ENCODE results near the gene MRPL36. TPM values are rescaled to one million over a fixed set of nuclear protein-coding genes. Genes with fewer than 3 reads are reported as not detected.

MRPL36 gene
- total RNA-seq, 1 experiment from 2014 or later, result 145 TPM

GRCh38 chr5:1785984-1786383 lies 13.7 kb downstream of the MRPL36 start:
- H3K27me3 ChIP-seq (ENCODE audit: insufficient read depth, low read depth), result peaks cover 71% of the 10 kb centered on the region
- no peak overlapping the region for H3K4me3 ChIP-seq
- peaks cover 11% of the 10 kb centered on the region for H3K4me1 ChIP-seq (replicated peaks; ENCODE audit: insufficient read depth)
- H3K79me2 ChIP-seq (ENCODE audit: low read depth), result no peaks in the 10 kb centered on the region
- ChIA-PET POLR2A (ENCODE audit: unreplicated experiment) (interaction anchor here (0.5 kb wide), 1 partner anchor 1778 kb away, joined by 4 read pairs; no protein-coding TSS in a partner anchor), CTCF (no interaction called here)
- H3K27ac ChIP-seq, result no peak overlapping the region
- no peak for DNase-seq
- no peaks in the 10 kb centered on the region for H3K9me3 ChIP-seq (ENCODE audit: insufficient read depth, low read depth)
- no peaks in the 10 kb centered on the region for H4K20me1 ChIP-seq (ENCODE audit: insufficient read depth)
- intact Hi-C loops (cut with micrococcal nuclease; ENCODE audit: unreplicated experiment), result no loop called here
- H3K36me3 ChIP-seq (ENCODE audit: low read depth), result no peaks in the 10 kb centered on the region
- TF ChIP-seq CTCF (conservative IDR thresholded peaks at IDR 0.05), result no peak
- H2AFZ ChIP-seq, result no peak overlapping the region
- H3K9me2 ChIP-seq (ENCODE audit: insufficient read depth), result no peaks in the 10 kb centered on the region
- BruUV-seq (replicated peaks), result no TSS peak
- H3F3A ChIP-seq (ENCODE audit: insufficient read depth, low read depth), result peaks cover 15% of the 10 kb centered on the region; the same call in 1 of the 2 replicates
- no peak overlapping the region for H3K4me2 ChIP-seq

- H3K9me3 ChIP-seq (ENCODE audit: insufficient read depth, low read depth), result no peaks in the 10 kb centered on the region
- peaks cover 80% of the 10 kb centered on the region for H3K27me3 ChIP-seq (ENCODE audit: insufficient read depth, low read depth)
- no peak overlapping the region for H3K4me2 ChIP-seq
- no TSS peak for BruUV-seq (replicated peaks)
- peaks cover 8% of the 10 kb centered on the region; the same call in 1 of the 2 replicates for H3F3A ChIP-seq (ENCODE audit: insufficient read depth, low read depth)
- ChIA-PET CTCF (interaction anchor here (0.6 kb wide), 1 partner anchor 99 kb away, joined by 8 read pairs; no protein-coding TSS in a partner anchor), POLR2A (ENCODE audit: unreplicated experiment) (no interaction called here)
- H3K4me3 ChIP-seq, result no peak overlapping the region
- H3K4me1 ChIP-seq (replicated peaks; ENCODE audit: insufficient read depth), result peaks cover 7% of the 10 kb centered on the region
- intact Hi-C loops (cut with micrococcal nuclease; ENCODE audit: unreplicated experiment), result no loop called here
- no peaks in the 10 kb centered on the region for H3K9me2 ChIP-seq (ENCODE audit: insufficient read depth)
- no peaks in the 10 kb centered on the region for H4K20me1 ChIP-seq (ENCODE audit: insufficient read depth)
- H3K36me3 ChIP-seq (ENCODE audit: low read depth), result no peaks in the 10 kb centered on the region
- no peak overlapping the region for H2AFZ ChIP-seq
- no peak for TF ChIP-seq CTCF (conservative IDR thresholded peaks at IDR 0.05)
- TF ChIP-seq EZH2 (IDR thresholded peaks at IDR 0.05; ENCODE audit: low read depth), result no peak
- no peak overlapping the region for H3K27ac ChIP-seq
- DNase-seq, result no peak
- no peaks in the 10 kb centered on the region for H3K79me2 ChIP-seq (ENCODE audit: low read depth)
These were observed 14.6 kb downstream of the MRPL36 start for GRCh38 chr5:1785062-1785461.

DNA sequence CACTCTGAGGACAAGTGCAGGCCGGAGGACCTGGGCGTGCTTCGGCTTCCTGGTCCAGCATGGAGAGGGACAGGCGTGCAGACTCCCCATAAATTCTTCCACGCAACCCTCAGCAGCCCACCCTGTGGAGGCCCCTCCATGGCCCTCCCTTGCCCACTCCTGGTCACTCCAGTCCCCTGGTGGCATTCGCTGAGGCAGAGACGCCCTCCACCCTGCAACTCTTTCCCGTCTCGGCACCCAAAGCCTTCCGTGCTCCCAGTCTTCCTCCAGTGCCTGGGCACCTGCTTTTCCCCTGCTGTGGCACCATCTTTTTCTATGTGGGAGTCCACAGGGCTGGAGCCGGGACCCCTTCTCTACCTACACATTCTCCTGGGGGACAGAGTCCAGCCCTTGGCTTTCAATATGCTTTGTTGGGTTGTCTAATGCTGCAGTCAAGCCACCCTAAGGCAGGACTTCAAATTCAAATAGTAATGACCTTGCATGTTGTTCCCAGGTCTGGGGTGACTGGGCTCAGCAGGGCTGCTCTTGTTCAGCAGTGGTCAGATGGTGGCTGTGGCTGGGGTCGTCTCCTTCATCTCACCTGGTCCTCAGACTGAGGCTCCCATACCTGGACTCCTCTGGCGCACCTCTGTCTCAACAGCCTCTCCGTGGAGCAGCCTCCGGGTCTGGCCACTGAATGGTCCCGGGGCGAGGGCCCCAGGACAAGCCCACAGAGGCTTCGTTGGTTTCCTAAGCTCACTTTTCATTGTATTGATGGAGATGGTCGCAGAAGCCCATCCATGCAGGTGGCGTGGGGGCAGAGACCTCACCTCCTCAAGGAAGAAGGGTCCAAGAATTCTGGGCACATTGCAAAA lies 15.2 kb downstream of the MRPL36 start:
- Histone ChIP-seq H4K20me1 (ENCODE audit: insufficient read depth) (no peaks in the 10 kb centered on the region), H3K9me2 (ENCODE audit: insufficient read depth) (no peaks in the 10 kb centered on the region), H3K9me3 (ENCODE audit: insufficient read depth, low read depth) (no peaks in the 10 kb centered on the region), H2AFZ (no peak overlapping the region), H3K36me3 (ENCODE audit: low read depth) (no peaks in the 10 kb centered on the region), H3K79me2 (ENCODE audit: low read depth) (no peaks in the 10 kb centered on the region), H3K27ac (no peak overlapping the region), H3F3A (ENCODE audit: insufficient read depth, low read depth) (peaks cover 2% of the 10 kb centered on the region; the same call in 1 of the 2 replicates), H3K4me2 (no peak overlapping the region), H3K4me3 (no peak overlapping the region), H3K27me3 (ENCODE audit: insufficient read depth, low read depth) (peaks cover 87% of the 10 kb centered on the region), H3K4me1 (replicated peaks; ENCODE audit: insufficient read depth) (peaks cover under 1% of the 10 kb centered on the region)
- no TSS peak for BruUV-seq (replicated peaks)
- ChIA-PET CTCF (interaction anchor here (0.6 kb wide), 1 partner anchor 99 kb away, joined by 8 read pairs; no protein-coding TSS in a partner anchor), POLR2A (ENCODE audit: unreplicated experiment) (no interaction called here)
- intact Hi-C loops (cut with micrococcal nuclease; ENCODE audit: unreplicated experiment), result no loop called here
- DNase-seq, result no peak
- TF ChIP-seq EZH2 (IDR thresholded peaks at IDR 0.05; ENCODE audit: low read depth) (no peak), CTCF (conservative IDR thresholded peaks at IDR 0.05) (no peak)
